ENCODE results near the gene RBMS3. TPM values are rescaled to one million over a fixed set of nuclear protein-coding genes. Genes with fewer than 3 reads are reported as not detected.
A peak's percentile ranks its signal among the peaks of the same experiment; 100 is the strongest.

RBMS3 gene
- total RNA-seq, 1 donor from 2014 or later, result 33.0 TPM

GRCh38 chr3:29279286-29279685 is 1.6 kb upstream of the RBMS3 start:
- Histone ChIP-seq H3K4me1 (ENCODE audit: insufficient read depth, low read length) (peaks cover 11% of the 10 kb centered on the region), H3K9me3 (ENCODE audit: insufficient read depth, low read depth, low read length) (no peaks in the 10 kb centered on the region), H3K27ac (ENCODE audit: low read depth, low read length) (no peak overlapping the region), H3K36me3 (ENCODE audit: insufficient read depth, low read length) (no peaks in the 10 kb centered on the region), H3K27me3 (ENCODE audit: insufficient read depth, low read length) (no peaks in the 10 kb centered on the region), H3K9ac (ENCODE audit: low read length) (peak overlapping the region; percentile 95), H3K4me3 (ENCODE audit: insufficient read depth, low read depth, low read length) (peak overlapping the region; percentile 92), H3K79me2 (ENCODE audit: insufficient read depth, low read length) (peaks cover 41% of the 10 kb centered on the region), H2AFZ (ENCODE audit: low read depth, low read length) (peak overlapping the region; percentile 1), H4K20me1 (ENCODE audit: insufficient read depth, low read length) (no peaks in the 10 kb centered on the region), H3K4me2 (ENCODE audit: low read length) (peak overlapping the region; percentile 97)
- no peak overlapping the region for H3K4me3 Mint-ChIP-seq (ENCODE audit: unreplicated experiment)
- no peak overlapping the region for H3K27ac Mint-ChIP-seq (ENCODE audit: unreplicated experiment)
- H3K9me3 Mint-ChIP-seq (ENCODE audit: unreplicated experiment), result no peaks in the 10 kb centered on the region
- no peak for TF ChIP-seq CTCF (IDR thresholded peaks at IDR 0.05; ENCODE audit: insufficient read depth, low read depth, low read length)
- TF ChIP-seq EZH2 (IDR thresholded peaks at IDR 0.05; ENCODE audit: insufficient read depth, low read length), result no peak
- H3K36me3 Mint-ChIP-seq (ENCODE audit: low read depth, unreplicated experiment), result no peaks in the 10 kb centered on the region
- FAIRE-seq (no peak), DNase-seq (ENCODE audit: low read depth) (no peak)
- peaks cover 13% of the 10 kb centered on the region for H3K4me1 Mint-ChIP-seq (ENCODE audit: low read depth, unreplicated experiment)
- H3K27me3 Mint-ChIP-seq (ENCODE audit: low read depth, unreplicated experiment), result no peaks in the 10 kb centered on the region

GRCh38 chr3:29279806-29280205 is 1.1 kb upstream of the RBMS3 start:
- no peaks in the 10 kb centered on the region for H4K20me1 ChIP-seq (ENCODE audit: insufficient read depth, low read length)
- H3K9me3 Mint-ChIP-seq (ENCODE audit: unreplicated experiment), result no peaks in the 10 kb centered on the region
- H3K9me3 ChIP-seq (ENCODE audit: insufficient read depth, low read depth, low read length), result no peaks in the 10 kb centered on the region
- H3K36me3 ChIP-seq (ENCODE audit: insufficient read depth, low read length), result no peaks in the 10 kb centered on the region
- FAIRE-seq (peak; percentile 37), DNase-seq (ENCODE audit: low read depth) (peak; percentile 24)
- H3K27ac Mint-ChIP-seq (ENCODE audit: unreplicated experiment), result peak overlapping the region; percentile 48
- peak overlapping the region; percentile 92 for H3K4me3 ChIP-seq (ENCODE audit: insufficient read depth, low read depth, low read length)
- peaks cover 11% of the 10 kb centered on the region for H3K4me1 ChIP-seq (ENCODE audit: insufficient read depth, low read length)
- H3K4me1 Mint-ChIP-seq (ENCODE audit: low read depth, unreplicated experiment), result peaks cover 13% of the 10 kb centered on the region
- H3K4me3 Mint-ChIP-seq (ENCODE audit: unreplicated experiment), result peak overlapping the region; percentile 92
- peak overlapping the region; percentile 97 for H3K4me2 ChIP-seq (ENCODE audit: low read length)
- no peaks in the 10 kb centered on the region for H3K27me3 Mint-ChIP-seq (ENCODE audit: low read depth, unreplicated experiment)
- TF ChIP-seq CTCF (IDR thresholded peaks at IDR 0.05; ENCODE audit: insufficient read depth, low read depth, low read length) (no peak), EZH2 (IDR thresholded peaks at IDR 0.05; ENCODE audit: insufficient read depth, low read length) (no peak)
- H2AFZ ChIP-seq (ENCODE audit: low read depth, low read length), result no peak overlapping the region
- H3K79me2 ChIP-seq (ENCODE audit: insufficient read depth, low read length), result peaks cover 47% of the 10 kb centered on the region
- peak overlapping the region; percentile 89 for H3K27ac ChIP-seq (ENCODE audit: low read depth, low read length)
- peak overlapping the region; percentile 95 for H3K9ac ChIP-seq (ENCODE audit: low read length)
- no peaks in the 10 kb centered on the region for H3K27me3 ChIP-seq (ENCODE audit: insufficient read depth, low read length)
- H3K36me3 Mint-ChIP-seq (ENCODE audit: low read depth, unreplicated experiment), result no peaks in the 10 kb centered on the region

- Histone ChIP-seq H3K4me1 (ENCODE audit: insufficient read depth, low read length) (peaks cover 17% of the 10 kb centered on the region), H3K79me2 (ENCODE audit: insufficient read depth, low read length) (peaks cover 58% of the 10 kb centered on the region), H3K36me3 (ENCODE audit: insufficient read depth, low read length) (no peaks in the 10 kb centered on the region), H2AFZ (ENCODE audit: low read depth, low read length) (no peak overlapping the region), H3K4me2 (ENCODE audit: low read length) (peak overlapping the region; percentile 97), H3K27me3 (ENCODE audit: insufficient read depth, low read length) (no peaks in the 10 kb centered on the region), H3K27ac (ENCODE audit: low read depth, low read length) (peak overlapping the region; percentile 89), H3K9me3 (ENCODE audit: insufficient read depth, low read depth, low read length) (no peaks in the 10 kb centered on the region), H3K9ac (ENCODE audit: low read length) (peak overlapping the region; percentile 95), H4K20me1 (ENCODE audit: insufficient read depth, low read length) (no peaks in the 10 kb centered on the region), H3K4me3 (ENCODE audit: insufficient read depth, low read depth, low read length) (peak overlapping the region; percentile 92)
- H3K36me3 Mint-ChIP-seq (ENCODE audit: low read depth, unreplicated experiment), result no peaks in the 10 kb centered on the region
- H3K27ac Mint-ChIP-seq (ENCODE audit: unreplicated experiment), result peak overlapping the region; percentile 90
- FAIRE-seq (no peak), DNase-seq (ENCODE audit: low read depth) (no peak)
- H3K27me3 Mint-ChIP-seq (ENCODE audit: low read depth, unreplicated experiment), result no peaks in the 10 kb centered on the region
- H3K9me3 Mint-ChIP-seq (ENCODE audit: unreplicated experiment), result no peaks in the 10 kb centered on the region
- H3K4me1 Mint-ChIP-seq (ENCODE audit: low read depth, unreplicated experiment), result peaks cover 18% of the 10 kb centered on the region
- TF ChIP-seq CTCF (IDR thresholded peaks at IDR 0.05; ENCODE audit: insufficient read depth, low read depth, low read length) (no peak), EZH2 (IDR thresholded peaks at IDR 0.05; ENCODE audit: insufficient read depth, low read length) (no peak)
- peak overlapping the region; percentile 92 for H3K4me3 Mint-ChIP-seq (ENCODE audit: unreplicated experiment)
These were observed 148 bp downstream of the RBMS3 start for GRCh38 chr3:29281094-29281343.
